DLD1 (cell line): ENCODE measurements around the gene SNX13.
"Not testable (repeated sequence)": the region's sequence is repeated elsewhere in the genome, so short reads cannot be mapped to it uniquely, and the experiment has no call there.

Source experiments
- in situ Hi-C: cut with HindIII; loops from 2 replicates; pipeline ENCODE4 v1.10.0; 2017; ENCODE audit warnings: low sequenced_read_pairs

The SNX13 gene

DNA sequence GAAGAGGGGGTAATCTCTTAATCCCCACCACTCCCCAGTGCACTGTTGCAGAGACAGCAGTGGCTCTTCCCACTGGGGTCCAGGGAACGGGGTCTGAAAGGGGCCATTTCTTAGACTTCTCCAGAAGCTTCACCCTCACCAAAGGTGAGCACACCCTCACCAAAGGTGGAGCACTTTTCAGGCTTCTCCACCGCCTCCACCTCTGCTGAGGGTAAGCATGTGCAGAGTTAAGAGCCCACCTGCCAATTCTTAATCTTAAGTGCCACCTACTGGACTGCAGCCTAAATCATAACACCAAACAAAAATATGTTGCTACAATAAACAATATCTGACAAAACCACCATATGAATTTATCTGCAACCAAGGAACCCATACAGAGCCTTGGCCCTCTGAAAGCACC, 27.0 kb downstream of the SNX13 start:
- in situ Hi-C loops: no loop called here

DNA sequence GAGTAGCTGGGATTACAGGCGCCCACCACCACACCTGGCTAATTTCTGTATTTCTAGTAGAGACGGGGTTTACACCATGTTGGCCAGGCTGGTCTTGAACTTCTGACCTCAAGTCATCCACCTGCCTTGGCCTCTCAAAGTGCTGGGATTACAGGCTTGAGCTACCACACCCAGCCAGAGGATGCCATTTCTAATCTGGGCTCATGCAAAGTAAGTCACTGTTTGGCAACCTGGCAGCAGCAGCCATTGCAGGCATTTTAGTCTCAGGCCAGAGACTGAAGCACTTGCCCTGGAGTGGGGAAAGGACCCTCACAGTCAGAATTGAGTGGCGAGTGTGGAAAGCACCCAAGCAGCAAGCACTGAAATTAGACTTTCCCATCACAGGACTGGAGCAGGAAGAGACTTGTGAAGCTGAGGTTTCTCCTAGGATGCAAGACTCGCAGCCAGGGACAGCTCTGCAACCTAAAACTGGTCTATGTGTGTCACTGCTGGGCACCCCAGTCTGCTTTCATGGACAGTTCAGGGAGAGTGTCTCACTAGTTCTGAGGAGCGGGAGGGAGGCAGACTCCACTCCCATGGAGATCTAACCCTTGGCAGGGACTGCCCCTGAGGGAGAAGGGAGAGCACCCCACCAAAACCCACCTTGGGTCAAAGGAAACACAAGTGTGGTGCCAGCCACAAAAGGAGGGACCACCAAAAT, 27.6 kb downstream of the SNX13 start:
- in situ Hi-C loops: no loop called here

DNA sequence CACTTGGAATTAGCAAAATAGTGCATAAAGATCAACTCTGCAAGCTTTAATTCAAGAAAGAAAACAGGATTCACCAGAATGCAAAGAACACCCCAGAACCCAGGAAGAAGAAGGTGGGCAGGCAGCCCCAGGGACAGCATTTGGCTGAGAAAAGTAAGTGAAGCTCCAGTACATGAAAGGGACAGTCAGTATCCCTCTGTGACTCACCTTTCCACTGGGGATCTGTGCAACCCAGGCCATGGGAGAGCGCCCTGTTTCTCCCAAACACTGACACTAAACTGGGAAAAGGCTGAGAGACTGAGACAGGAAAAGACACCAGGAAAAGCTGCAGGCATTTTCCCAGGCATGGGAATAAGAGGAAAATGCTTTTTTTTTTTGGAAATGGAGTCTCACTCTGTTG, 28.2 kb downstream of the SNX13 start:
- in situ Hi-C loops: no loop called here

DNA sequence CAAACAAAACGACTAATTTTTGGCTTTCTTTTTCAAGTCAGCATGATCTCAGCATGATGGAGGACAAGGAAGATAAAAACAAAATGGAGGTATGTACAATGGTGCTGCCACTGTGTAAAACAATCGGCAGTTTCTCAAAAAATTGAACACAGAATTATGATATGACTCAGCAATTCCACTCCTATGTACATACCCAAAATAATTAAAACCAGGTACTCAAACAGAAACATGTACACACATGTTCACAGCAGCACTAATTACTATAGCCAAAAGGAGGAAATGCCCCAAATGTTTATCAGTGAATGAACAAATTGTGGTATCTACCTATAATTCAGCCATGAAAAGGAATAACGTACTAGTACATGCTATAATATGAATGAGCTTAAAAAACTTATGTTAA, 29.9 kb downstream of the SNX13 start:
- in situ Hi-C loops: no loop called here

- in situ Hi-C loops: not testable (repeated sequence)
These were observed 31.0 kb downstream of the SNX13 start for GRCh38 chr7:17909310-17909709.

GRCh38 chr7:17907014-17907413, 33.3 kb downstream of the SNX13 start:
- in situ Hi-C loops: no loop called here

GRCh38 chr7:17903337-17903736, 37.0 kb downstream of the SNX13 start:
- in situ Hi-C loops: no loop called here

DNA sequence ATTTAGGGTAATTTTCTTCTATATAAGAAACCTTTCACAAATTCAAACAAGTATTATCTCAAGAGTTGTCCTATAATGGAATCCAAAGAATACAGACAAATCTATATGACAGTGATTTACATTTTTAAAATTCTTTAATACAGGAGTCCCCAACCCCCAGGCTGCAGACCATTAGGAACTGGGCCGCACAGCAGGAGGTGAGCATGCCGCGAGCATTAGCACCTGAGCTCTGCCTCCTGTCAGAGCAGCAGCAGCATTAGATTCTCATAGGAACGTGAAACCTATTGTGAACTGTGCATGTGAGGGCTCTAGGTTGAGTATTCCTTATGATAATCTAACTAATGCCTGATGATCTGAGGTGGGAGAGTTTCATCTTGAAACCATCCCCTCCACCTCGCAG, 37.7 kb downstream of the SNX13 start:
- in situ Hi-C loops: no loop called here

GRCh38 chr7:17900464-17900863, 39.8 kb downstream of the SNX13 start:
- in situ Hi-C loops: no loop called here

DNA sequence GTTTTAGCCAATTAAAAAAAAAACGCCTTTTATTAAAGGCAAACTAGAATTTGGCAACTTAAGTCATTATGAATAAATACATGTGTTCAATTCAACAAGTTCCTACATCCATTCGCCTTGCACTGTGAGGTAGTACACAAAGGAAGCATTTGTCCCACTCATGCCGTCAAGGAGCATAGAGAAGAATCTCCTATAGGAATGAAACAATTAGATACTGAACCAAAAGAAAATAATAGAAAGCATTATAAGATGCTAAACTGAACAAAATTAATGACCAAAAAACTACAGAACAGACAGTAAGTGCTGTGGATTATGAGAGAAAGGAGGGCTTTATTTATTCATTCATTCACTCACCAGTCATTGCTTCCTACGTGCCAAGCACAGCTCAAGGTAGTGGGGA, 42.2 kb downstream of the SNX13 start:
- in situ Hi-C loops: no loop called here

DNA sequence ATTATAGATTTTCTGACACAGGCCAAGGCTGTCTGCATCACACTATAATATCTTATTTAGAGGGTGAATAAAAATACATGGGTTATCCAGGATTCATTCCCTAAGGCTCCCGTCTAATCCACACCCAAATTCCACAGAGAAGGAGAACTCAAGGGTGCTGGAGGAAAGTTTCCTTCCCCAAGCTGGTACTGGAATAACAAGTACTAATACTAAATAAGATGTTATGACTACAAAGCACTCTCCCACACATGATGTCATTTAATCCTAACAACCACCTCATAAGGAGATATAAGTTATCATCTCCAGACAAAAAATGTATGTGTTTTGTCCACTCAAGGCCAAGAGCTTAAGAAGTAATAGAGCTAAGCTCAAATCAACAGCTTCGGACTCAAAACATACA, 53.0 kb downstream of the SNX13 start:
- in situ Hi-C loops: loop anchor here (5.0 kb wide), 1 partner anchor 60 kb away; no protein-coding TSS in a partner anchor

DNA sequence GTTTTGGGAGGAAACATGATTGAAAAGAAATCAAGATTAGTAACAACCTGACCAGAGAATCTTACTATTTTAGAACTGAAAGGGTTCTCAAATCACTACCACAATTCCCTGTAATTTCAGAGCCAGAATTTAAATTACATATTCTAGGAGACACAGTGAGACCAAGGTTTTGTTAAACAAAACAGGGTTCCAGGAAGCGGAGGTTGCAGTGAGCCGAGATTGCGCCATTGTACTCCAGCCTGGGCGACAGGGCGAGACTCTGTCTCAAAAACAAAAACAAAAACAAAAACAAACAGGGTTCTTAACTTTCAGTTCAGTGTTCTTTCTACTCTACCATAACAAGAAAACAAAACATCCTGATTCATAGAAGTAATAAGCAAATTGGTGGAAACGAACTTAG, 57.6 kb downstream of the SNX13 start:
- in situ Hi-C loops: no loop called here

GRCh38 chr7:17879075-17879661, 61.1 kb downstream of the SNX13 start:
- in situ Hi-C loops: no loop called here

GRCh38 chr7:17878627-17879026, 61.7 kb downstream of the SNX13 start:
- in situ Hi-C loops: no loop called here

- in situ Hi-C loops: no loop called here
These were observed 68.3 kb downstream of the SNX13 start for GRCh38 chr7:17871815-17872533.

GRCh38 chr7:17870406-17870805, 69.9 kb downstream of the SNX13 start:
- in situ Hi-C loops: no loop called here

GRCh38 chr7:17863809-17864143, 76.5 kb downstream of the SNX13 start:
- in situ Hi-C loops: no loop called here

GRCh38 chr7:17863095-17863808, 77.0 kb downstream of the SNX13 start:
- in situ Hi-C loops: no loop called here

DNA sequence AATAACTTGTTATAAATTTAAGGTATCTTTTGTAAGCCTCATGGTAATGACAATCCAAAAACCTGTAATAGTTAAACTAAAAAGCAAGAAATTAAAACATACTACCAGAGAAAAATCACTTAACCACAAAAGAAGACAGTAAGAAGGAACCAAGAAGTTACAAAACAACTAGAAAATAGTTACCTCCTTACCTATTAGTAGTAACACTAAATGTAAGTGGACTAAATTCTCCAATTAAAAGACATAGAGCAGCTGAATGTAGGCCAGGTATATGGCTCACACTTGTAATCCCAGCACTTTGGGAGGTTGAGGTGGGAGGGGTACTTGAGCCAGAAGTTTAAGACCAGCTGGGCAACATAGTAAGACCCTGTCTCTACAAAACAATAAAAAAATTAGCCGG, 84.0 kb downstream of the SNX13 start:
- in situ Hi-C loops: no loop called here

- in situ Hi-C loops: no loop called here
These were observed 85.1 kb downstream of the SNX13 start for GRCh38 chr7:17855202-17855601.

DNA sequence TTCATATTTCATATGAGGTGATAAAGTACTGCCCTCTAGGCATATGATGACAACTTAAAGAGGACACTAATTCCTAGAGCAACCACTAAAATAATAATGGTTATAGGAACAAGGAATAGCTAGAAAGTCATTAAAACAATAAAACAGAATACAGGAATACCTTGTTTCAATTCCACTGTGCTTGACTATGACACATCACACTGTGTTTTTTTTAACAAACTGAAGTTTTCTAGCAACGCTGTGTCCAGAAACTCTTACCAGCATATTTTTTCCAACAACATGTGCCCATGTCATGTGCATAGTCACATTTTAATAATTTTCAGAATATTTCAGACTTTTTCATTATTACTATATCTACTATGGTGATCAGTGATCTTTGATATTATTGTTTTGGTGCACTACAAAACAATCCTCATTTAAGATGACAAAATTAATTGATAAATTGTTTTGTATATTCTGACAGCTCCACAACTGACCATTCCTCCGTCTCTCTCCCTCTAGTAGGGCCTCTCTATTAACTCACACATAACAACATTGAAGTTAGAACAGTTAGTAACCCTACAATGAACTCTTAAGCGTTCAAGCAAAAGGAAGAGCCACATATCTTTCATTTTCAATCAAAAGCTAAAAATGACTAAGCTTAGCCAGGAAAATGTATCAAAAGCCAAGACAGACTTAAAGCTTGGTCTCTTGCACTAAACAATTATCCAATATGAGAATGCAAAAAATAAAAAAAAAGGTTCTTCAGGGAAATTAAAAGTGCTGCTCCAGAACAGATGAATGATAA, 85.8 kb downstream of the SNX13 start:
- in situ Hi-C loops: no loop called here
